Activated T-cell treated with anti-CD3 and anti-CD28 coated beads, Interleukin-2, amount 50 U/mL, for 4 hours (primary cell): ENCODE data around the gene MYLK. TPM values are rescaled to one million over a fixed set of nuclear protein-coding genes. Genes with fewer than 3 reads are reported as not detected.

ENCODE experiments used
- ATAC-seq, 2 donors: fragments of 200-7000 bp; cut with Tn5 transposase; one replicate each; pipeline ENCODE4 v1.10.0; 2021
- DNase-seq: peaks from one replicate; pipeline ENCODE4 v3.0.0-alpha.2; 2020
- H3K27me3 Mint-ChIP-seq: one replicate; pipeline ENCODE4 v1.8.0; 2021; ENCODE audit warnings: low read depth, mixed read lengths
- H3K36me3 Mint-ChIP-seq: one replicate; pipeline ENCODE4 v1.8.0; 2022; ENCODE audit warnings: mixed read lengths; ENCODE audit not compliant: insufficient read depth
- H3K4me1 Mint-ChIP-seq: one replicate; pipeline ENCODE4 v1.8.0; 2021; ENCODE audit warnings: low read depth, mixed read lengths
- H3K4me3 Mint-ChIP-seq: one replicate; pipeline ENCODE4 v1.8.0; 2021; ENCODE audit warnings: mild to moderate bottlenecking, moderate library complexity, mixed read lengths
- H3K9me3 Mint-ChIP-seq: one replicate; pipeline ENCODE4 v1.8.0; 2021; ENCODE audit warnings: mixed read lengths
- total RNA-seq, 3 donors: library from RNA; stranded (reverse); gene quantifications; one replicate each; pipeline ENCODE4 v1.2.1, GENCODE V29; 2021

The MYLK gene
- total RNA-seq, 3 donors from 2014 or later, result 0.60 to 0.92 (median 0.68) TPM

DNA sequence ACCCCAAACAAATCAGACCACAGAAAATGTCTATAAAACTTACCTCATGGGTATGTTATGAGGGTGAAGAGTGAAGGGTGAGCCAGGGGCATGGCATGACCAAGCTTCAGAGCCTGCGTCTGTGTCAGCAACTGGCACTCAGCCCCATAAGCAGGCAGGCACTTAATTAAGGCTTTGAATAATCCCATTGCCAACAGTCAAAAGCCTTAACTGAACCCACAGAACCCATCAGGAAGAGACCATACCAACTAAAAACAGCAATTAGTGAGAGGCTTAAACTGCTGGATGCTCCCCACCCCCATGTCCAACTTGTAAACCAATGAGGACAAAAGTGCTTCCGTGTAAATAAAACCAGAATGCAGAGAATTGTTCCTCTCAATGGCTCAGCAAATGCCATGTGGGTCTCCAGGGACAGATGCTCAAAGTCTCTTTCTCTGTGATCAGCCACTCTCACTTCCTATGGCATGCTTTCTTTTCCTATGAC, 126.0 kb downstream of the MYLK start:
- DNase-seq (no peak), ATAC-seq (no peak)
- Mint-ChIP-seq H3K36me3 (no peaks in the 10 kb centered on the region), H3K9me3 (no peaks in the 10 kb centered on the region), H3K4me3 (no peak overlapping the region), H3K4me1 (peaks cover 6% of the 10 kb centered on the region), H3K27me3 (peaks cover 3% of the 10 kb centered on the region)

DNA sequence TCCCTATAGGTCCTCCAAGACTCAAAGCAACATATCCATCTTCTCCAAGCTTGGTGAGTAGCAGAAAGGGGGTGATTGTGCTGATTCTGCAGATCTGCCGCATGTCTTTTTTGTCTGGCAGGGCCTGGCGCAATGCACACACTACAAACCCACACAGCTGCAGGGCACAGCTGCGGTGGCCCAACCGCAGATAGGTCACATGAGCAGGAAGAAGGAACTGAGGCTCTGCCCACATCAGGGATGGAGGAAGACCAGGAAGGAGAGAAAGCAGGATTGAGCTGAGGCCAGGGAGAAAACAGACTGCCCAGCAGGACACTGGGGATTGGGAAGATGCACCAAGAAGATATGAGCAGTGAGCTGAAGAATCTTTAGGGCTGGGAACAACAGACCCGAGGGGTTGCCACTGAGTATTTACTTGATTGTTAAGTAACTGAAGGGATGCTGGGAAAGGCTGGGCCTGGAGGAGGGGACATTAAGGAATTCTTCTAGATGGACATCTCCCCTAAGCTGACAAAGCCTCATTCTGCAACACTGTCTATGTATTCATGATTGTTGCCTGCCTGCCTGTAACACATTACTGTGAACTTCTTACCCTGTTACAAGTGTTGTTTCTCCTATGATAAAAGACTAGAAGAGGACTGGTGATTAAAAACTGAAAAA, 126.7 kb downstream of the MYLK start:
- no peak for DNase-seq
- peaks cover 3% of the 10 kb centered on the region for H3K27me3 Mint-ChIP-seq
- no peak for ATAC-seq
- peaks cover 6% of the 10 kb centered on the region for H3K4me1 Mint-ChIP-seq
- no peaks in the 10 kb centered on the region for H3K36me3 Mint-ChIP-seq
- H3K9me3 Mint-ChIP-seq, result no peaks in the 10 kb centered on the region
- H3K4me3 Mint-ChIP-seq, result no peak overlapping the region

DNA sequence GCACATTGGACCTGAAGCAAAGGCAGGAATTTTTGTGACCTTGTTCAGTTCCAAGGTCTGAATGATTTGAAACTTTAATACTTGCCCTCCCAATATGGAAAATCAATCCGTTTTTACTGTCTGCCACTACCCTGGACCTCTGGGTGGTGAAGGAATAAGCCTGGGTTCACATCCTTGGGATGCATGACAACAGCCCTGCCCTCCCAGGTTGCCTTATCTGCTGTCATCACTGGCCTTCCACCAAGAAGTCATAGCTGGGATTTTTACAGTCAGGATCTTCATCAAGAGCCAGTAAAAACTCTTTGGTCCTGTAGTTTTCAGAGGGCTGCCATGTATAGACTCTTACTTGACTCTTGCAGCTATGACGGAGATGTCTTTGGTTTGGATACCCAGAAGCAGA, 128.6 kb downstream of the MYLK start:
- no peaks in the 10 kb centered on the region for H3K9me3 Mint-ChIP-seq
- H3K27me3 Mint-ChIP-seq, result peaks cover 3% of the 10 kb centered on the region
- DNase-seq, result no peak
- no peaks in the 10 kb centered on the region for H3K36me3 Mint-ChIP-seq
- H3K4me3 Mint-ChIP-seq, result no peak overlapping the region
- peaks cover 6% of the 10 kb centered on the region for H3K4me1 Mint-ChIP-seq
- ATAC-seq, result no peak

DNA sequence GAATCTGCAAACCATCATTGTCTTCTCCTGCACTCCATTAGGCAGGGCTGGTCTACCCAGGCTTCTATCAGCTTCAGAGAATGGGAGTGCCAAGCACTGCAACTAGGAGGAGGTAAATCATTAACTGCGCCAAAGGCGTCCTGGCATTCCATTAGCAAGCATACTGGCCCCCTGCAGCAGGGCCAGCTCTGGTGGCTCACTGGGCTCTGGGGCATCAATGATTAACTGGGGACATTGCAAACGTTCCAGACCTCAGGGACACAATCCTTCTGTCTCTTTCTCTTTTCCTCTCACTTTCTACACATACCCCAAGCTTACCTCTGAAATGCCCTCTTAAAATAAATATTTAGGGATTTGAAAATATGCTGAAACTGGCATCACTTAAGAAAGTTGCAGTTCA, 129.0 kb downstream of the MYLK start:
- H3K27me3 Mint-ChIP-seq, result peaks cover 3% of the 10 kb centered on the region
- H3K9me3 Mint-ChIP-seq, result no peaks in the 10 kb centered on the region
- H3K4me3 Mint-ChIP-seq, result no peak overlapping the region
- H3K36me3 Mint-ChIP-seq, result no peaks in the 10 kb centered on the region
- peaks cover 6% of the 10 kb centered on the region for H3K4me1 Mint-ChIP-seq
- DNase-seq (no peak), ATAC-seq (no peak)

DNA sequence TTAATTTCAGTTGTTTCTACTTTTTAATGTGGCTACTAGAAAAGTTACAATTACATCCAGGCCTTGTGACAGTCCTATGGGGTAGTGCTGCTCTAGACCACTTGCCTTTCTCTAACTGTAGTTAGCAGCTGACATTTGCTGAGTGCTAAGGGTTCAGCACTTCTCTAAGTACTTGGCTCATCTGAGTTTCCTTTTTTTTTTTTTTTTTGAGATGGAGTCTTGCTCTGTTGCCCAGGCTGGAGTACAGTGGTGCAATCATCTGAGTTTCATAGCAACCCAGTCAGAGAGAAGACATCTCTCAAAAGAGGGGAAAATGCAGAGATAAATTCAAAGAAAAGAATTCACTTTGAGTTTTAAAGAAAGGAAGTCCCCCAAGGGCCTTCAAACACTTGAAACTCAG, 130.8 kb downstream of the MYLK start:
- peaks cover 3% of the 10 kb centered on the region for H3K27me3 Mint-ChIP-seq
- H3K36me3 Mint-ChIP-seq, result no peaks in the 10 kb centered on the region
- H3K4me3 Mint-ChIP-seq, result no peak overlapping the region
- H3K9me3 Mint-ChIP-seq, result no peaks in the 10 kb centered on the region
- no peak for DNase-seq
- peaks cover 6% of the 10 kb centered on the region for H3K4me1 Mint-ChIP-seq
- ATAC-seq, result no peak

DNA sequence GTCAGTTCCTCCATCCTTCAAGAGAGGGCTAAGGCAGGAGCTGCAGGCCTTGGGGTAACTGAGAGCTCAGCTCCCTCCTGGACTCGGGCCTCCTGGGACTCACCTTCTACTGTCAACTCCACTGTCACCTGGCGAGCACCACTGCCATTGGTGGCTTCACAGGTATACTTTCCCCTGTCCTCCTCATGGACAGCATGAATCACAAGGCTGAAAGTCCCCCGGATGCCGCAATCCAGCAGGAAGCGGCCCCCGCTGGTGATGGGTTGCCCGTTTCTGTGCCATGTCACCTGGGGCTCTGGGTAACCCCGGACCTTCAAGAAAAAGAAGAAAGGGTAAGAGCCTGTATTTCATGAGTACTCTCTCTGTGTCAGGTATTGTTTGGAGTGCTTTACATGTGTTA, 131.9 kb downstream of the MYLK start:
- H3K27me3 Mint-ChIP-seq, result peaks cover 8% of the 10 kb centered on the region
- peaks cover 3% of the 10 kb centered on the region for H3K4me1 Mint-ChIP-seq
- H3K4me3 Mint-ChIP-seq, result no peak overlapping the region
- DNase-seq (no peak), ATAC-seq (no peak)
- no peaks in the 10 kb centered on the region for H3K36me3 Mint-ChIP-seq
- no peaks in the 10 kb centered on the region for H3K9me3 Mint-ChIP-seq

DNA sequence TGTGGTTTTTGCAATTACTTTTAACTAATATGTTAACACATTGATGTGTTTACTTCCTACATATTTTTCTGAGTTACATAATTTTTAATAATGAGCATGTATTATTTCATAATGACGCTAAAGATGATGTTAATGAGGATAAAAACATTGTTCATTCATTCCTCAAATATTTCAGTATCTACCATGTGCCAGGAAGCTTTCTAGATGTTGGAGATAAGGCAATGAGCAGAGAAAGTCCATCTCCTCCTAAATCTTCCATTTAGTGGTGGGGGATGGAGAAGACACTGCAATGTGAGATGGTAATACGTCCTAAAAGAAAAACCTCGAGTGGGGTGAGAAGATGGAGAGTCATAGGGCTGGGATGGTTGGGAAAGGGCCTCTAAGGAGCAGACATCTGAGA, 132.7 kb downstream of the MYLK start:
- Mint-ChIP-seq H3K9me3 (no peaks in the 10 kb centered on the region), H3K36me3 (no peaks in the 10 kb centered on the region), H3K4me1 (peaks cover under 1% of the 10 kb centered on the region), H3K4me3 (no peak overlapping the region), H3K27me3 (peaks cover 6% of the 10 kb centered on the region)
- DNase-seq (no peak), ATAC-seq (no peak)

DNA sequence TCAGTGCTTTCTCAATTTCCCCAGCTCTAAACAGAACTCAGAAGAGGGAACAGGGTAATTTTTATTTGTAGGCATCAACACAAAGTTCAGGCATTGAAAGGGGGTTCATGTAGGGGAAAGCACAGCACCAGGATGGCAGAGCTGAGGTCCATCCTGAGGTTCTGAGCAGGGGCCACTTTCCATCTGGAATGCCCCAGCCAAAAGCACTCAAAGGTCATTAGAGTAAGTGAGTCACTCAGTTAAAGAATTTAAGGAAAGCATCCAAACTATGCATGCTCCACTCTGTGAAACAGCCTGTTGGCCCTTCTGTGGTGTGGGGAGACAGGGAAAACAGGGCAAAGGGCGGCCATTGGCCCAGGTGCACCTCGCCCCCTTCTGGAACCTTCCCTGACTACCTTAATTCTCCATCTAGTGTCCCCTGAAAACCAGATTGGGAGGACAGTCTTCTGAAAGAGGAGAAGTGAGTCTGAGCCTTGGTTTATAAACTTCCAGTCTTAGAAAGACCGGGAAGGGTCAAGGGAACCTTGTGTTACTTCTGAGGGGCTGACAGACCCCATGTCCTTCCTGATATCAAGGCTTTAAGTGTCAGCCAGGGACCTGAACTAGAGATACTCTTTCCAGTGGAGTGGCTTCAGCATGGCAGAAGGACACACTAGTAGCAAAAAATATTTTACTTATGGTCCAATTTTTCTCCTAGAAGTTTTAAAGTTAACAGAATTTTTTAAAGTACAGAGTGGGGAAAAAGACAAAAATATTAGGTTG, 133.3 kb downstream of the MYLK start:
- ATAC-seq, result no peak
- no peaks in the 10 kb centered on the region for H3K4me1 Mint-ChIP-seq
- H3K27me3 Mint-ChIP-seq, result peaks cover 8% of the 10 kb centered on the region
- no peaks in the 10 kb centered on the region for H3K9me3 Mint-ChIP-seq
- H3K4me3 Mint-ChIP-seq, result no peak overlapping the region
- no peak for DNase-seq
- H3K36me3 Mint-ChIP-seq, result no peaks in the 10 kb centered on the region

DNA sequence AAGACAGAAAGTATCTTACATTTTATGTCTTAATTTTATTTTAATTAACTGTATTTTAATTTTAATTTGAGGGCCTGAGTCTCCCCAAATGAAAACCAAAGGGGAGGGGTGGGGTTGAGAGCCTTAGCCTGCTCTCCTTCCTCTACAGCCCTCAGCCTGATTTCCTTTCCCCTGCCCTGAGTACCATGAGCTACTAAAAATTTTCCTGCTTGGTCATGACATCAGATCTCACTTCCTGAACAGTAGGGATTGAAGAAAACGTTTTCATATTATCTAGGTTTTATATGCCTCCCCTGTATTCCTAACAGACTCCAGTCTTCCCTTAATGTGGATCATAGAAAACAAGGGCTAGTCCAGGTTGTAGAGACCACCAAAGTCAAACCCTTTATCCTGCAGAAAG, 133.9 kb downstream of the MYLK start:
- Mint-ChIP-seq H3K4me1 (no peaks in the 10 kb centered on the region), H3K27me3 (peaks cover 8% of the 10 kb centered on the region), H3K36me3 (no peaks in the 10 kb centered on the region), H3K4me3 (no peak overlapping the region), H3K9me3 (no peaks in the 10 kb centered on the region)
- ATAC-seq (no peak), DNase-seq (no peak)

DNA sequence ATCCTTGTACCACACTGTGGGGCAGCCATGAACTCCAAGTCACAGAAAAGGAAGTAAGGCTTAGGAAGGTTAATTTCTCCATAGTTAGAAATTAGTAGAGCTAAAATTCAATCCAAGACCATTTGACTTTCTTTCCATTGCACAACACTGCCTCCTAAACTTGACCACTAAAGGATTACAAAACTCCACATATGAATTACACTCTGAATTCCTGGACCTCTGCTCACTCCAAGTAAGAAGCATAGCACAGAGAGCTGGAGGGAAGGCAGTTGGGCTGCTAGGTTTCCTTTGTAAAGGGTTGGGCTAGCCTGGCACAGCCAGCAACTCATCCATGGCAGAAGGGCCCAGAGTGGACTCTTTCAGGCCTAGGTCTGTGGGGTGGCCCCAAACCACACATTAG, 134.4 kb downstream of the MYLK start:
- no peaks in the 10 kb centered on the region for H3K4me1 Mint-ChIP-seq
- no peaks in the 10 kb centered on the region for H3K36me3 Mint-ChIP-seq
- no peak overlapping the region for H3K4me3 Mint-ChIP-seq
- peaks cover 8% of the 10 kb centered on the region for H3K27me3 Mint-ChIP-seq
- DNase-seq, result no peak
- no peak for ATAC-seq
- H3K9me3 Mint-ChIP-seq, result no peaks in the 10 kb centered on the region

DNA sequence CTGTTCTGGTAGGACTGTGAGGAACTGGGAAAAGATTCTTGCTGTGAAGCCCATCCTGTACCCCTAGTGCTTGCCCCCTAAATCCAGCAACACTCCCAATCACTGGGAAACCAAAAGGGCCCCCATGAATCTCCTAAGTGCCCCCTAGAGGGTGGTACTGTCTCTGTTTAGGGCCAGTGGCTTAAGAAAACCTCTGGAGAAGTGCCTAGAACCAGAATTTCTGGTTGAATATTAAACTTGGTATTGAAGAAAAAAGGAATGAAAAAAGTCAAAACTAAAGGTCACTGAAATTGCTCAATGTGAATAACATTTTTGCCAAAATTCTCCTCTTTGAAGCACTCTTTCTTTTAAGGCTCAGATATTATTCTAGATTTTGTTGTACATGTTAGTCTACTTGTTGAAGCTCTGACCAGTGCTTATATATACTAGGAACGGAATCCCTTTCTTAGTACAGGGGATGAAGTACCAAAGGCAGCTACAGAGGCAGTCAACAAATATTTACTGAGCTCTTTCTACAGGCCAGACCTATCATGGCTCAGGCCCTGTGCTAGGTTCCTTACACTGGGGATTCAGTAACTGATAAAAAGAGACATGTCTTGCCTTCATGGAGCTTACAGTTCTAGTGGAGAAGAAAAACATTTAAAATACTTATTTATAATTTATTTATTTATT, 138.8 kb downstream of the MYLK start:
- ATAC-seq (no peak), DNase-seq (no peak)
- Mint-ChIP-seq H3K4me3 (no peak overlapping the region), H3K9me3 (no peaks in the 10 kb centered on the region), H3K36me3 (no peaks in the 10 kb centered on the region), H3K27me3 (peaks cover 8% of the 10 kb centered on the region), H3K4me1 (no peaks in the 10 kb centered on the region)

DNA sequence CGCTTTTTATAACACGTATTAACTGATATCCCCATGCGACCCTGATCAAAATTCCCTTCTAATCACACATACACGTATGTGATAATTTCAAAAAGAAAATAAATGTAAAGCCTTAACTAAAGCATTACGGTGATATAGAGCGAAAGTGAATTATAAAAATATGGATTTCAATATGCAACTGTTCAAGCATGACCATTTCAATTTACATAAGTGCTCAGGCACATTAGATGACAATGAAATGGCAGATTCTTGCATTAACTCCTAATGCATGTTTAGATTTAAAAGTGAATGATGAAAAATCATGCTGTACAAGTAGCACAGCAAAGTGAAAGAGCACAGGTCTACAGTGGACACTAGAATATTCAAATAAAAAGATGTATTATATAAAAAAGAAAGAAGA, 140.1 kb downstream of the MYLK start:
- no peak overlapping the region for H3K4me3 Mint-ChIP-seq
- peaks cover 9% of the 10 kb centered on the region for H3K27me3 Mint-ChIP-seq
- no peak for ATAC-seq
- H3K9me3 Mint-ChIP-seq, result no peaks in the 10 kb centered on the region
- no peak for DNase-seq
- no peaks in the 10 kb centered on the region for H3K36me3 Mint-ChIP-seq
- no peaks in the 10 kb centered on the region for H3K4me1 Mint-ChIP-seq

DNA sequence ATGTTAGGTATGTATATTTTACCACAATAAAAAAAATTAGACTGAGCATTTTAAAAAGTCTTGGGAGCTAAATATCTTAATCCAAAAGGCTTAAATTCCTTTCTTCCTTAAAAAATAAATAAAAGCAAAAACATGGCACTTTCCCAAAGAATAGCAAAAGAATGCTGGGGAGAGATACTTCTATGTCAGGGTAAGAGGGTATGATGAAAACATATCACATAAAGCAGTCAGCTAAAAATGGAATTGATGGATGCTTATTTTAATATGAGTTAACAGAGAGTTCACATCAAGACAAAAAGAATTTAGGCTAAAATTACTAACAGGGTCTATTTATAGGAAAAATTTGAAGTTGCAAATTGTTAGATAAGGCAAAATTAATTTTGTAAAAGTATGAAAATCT, 141.0 kb downstream of the MYLK start:
- H3K9me3 Mint-ChIP-seq, result no peaks in the 10 kb centered on the region
- H3K27me3 Mint-ChIP-seq, result peaks cover 8% of the 10 kb centered on the region
- DNase-seq (no peak), ATAC-seq (no peak)
- no peak overlapping the region for H3K4me3 Mint-ChIP-seq
- no peaks in the 10 kb centered on the region for H3K4me1 Mint-ChIP-seq
- no peaks in the 10 kb centered on the region for H3K36me3 Mint-ChIP-seq

DNA sequence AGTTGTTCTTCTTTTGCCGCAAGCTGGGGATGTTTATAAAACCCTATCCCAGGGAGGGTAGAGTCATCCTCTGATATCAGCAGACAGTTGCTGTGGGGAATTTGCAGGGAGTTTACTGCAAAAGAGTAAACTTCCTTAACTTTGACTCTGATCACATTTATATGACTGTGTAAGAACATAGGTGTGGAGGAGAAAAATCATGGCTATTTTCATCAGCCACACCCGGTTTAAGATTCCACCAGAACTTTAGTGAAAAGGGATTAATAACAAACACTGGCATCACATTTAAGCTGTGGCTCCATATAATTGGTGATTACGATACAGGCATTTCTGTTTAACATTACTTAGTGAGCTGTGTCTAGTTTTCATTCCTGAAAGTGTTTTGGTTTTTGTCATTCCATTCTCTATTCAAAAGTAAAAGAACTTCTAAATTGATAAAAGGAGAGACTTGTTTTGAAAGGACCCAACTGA, 143.1 kb downstream of the MYLK start:
- H3K9me3 Mint-ChIP-seq, result no peaks in the 10 kb centered on the region
- peaks cover 5% of the 10 kb centered on the region for H3K27me3 Mint-ChIP-seq
- DNase-seq, result no peak
- no peak for ATAC-seq
- H3K36me3 Mint-ChIP-seq, result no peaks in the 10 kb centered on the region
- no peaks in the 10 kb centered on the region for H3K4me1 Mint-ChIP-seq
- no peak overlapping the region for H3K4me3 Mint-ChIP-seq

DNA sequence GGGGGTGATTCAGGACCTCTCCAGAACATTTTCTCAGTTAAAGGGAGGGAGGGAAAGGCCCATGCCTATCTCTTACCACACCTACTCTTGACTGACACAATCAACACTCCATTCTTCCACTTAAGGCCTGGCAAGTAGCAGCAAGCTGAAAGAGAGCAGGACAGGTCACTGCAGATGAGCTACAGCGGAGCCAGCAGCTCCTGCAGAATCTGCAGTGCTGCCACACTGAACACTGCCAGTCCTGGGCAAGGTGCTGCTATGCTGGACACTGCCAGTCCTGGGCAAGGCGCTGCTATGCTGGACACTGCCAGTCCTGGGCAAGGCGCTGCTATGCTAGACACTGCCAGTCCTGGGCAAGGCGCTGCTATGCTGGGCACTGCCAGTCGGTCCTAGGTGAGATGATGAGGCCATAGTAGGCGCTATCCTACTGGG, 143.7 kb downstream of the MYLK start:
- Mint-ChIP-seq H3K4me3 (no peak overlapping the region), H3K9me3 (no peaks in the 10 kb centered on the region), H3K36me3 (no peaks in the 10 kb centered on the region), H3K4me1 (no peaks in the 10 kb centered on the region), H3K27me3 (peaks cover 6% of the 10 kb centered on the region)
- no peak for ATAC-seq
- DNase-seq, result no peak
